ENCODE data around the gene CD59.
"Not testable (repeated sequence)": the region's sequence is repeated elsewhere in the genome, so short reads cannot be mapped to it uniquely, and the experiment has no call there.

CD59 gene

DNA sequence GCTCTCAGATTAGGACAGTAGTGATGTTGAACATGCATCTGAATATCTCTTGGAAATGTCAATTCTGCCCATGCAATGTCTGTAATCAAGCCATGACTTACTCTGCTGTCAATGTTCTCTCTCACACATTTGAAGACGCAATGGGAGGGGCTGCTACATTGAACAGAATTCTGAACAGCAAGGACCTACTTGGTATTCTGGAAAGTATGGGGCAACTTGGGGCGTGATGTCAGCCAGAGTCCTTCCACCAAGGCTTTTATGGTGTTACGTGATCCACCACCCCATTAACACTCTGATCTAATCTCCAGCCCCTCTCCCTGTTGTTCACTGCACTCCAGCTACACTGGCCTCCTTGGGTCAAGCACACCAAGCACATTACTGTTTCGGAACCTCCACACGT lies 7.1 kb upstream of the CD59 start:
- DNase-seq (ENCODE audit: low read depth, low spot score), result no peak

GRCh38 chr11:33742249-33742851 lies 6.1 kb upstream of the CD59 start:
- DNase-seq (ENCODE audit: low read depth, low spot score), result peak; percentile 28

DNA sequence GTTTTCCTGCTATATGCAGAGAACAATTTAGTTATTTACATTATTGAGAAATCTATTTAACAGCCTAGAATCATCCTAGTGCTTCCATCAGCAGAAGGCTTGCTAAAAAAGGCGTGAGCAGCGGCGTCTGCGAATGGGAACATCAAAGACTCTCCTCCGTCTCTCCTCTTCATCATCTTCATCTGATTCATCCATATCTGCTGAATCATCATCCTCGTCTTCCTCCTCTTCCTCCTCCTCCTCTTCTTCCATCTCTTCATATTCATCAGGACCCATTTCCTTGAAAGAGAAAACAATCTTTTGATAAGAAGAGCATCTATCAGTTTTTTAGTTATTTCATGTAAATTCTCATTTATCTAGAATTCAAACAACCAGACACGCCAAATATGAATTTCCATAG lies 5.6 kb upstream of the CD59 start:
- DNase-seq (ENCODE audit: low read depth, low spot score), result no peak

DNA sequence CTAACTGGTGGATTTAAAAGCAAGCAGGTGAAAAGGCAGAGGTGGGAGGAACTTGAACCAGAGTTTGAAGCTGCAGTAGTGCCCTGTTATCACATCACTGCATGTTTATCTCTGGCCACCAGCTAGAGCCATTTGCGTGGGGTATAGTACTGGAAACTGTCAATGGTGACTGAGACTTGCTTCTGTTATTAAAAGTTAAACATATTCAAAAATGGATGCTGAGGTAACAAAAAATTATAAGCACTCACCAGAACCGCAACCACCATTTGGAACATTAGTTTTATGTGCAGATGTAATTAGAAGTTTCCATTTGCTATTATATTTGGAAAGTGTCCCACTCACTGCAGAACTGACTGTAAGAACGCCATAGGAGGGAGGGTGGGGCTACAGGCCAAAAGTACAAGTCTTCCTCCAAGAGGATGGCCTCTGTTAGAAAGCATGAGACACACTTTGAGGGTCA lies 1.2 kb upstream of the CD59 start:
- no peak for DNase-seq (ENCODE audit: low read depth, low spot score)

DNA sequence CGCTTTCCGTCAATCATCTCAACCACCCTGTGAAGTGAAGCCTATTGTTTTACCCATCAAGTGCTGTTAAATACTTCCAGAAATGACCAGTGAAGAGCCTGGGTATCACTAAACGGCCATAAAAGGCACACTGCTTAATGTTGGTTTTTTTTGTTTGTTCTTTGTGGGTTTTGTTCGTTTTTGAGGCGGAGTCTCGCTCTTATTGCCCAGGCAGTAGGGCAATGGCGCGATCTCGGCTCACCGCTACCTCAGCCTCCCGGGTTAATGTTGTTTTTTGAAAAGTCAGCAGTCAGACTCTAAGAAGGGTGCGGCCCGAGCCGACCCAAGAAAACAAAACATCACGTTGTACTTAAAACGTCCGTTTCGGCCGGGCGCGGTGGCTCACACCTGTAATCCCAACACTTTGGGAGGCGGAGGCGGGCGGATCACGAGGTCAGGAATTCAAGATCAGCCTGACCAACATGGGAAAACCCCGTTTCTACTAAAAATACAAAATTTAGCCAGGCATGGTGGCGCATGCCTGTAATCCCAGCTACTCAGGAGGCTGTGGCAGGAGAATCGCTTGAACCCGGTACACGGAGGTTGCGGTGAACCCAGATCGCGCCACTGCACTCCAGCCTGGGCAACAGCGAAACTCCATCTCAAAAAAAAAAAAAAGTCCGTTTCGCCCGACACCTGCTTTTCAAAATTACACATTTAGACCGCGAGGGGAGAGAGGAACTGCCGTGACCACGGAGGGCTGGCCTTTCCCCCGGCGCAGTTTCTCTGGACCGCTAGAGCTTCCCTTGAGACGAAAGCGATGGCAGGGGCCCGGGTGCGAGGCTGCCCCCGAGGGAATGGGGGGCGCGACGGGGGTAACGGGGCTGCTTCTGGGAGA lies 714 bp downstream of the CD59 start:
- peak; percentile 67 for DNase-seq (ENCODE audit: low read depth, low spot score)

GRCh38 chr11:33734441-33735270 lies 1.6 kb downstream of the CD59 start:
- DNase-seq (ENCODE audit: low read depth, low spot score), result peak; percentile 79

GRCh38 chr11:33733980-33734379 lies 2.2 kb downstream of the CD59 start:
- DNase-seq (ENCODE audit: low read depth, low spot score), result peak; percentile 14

DNA sequence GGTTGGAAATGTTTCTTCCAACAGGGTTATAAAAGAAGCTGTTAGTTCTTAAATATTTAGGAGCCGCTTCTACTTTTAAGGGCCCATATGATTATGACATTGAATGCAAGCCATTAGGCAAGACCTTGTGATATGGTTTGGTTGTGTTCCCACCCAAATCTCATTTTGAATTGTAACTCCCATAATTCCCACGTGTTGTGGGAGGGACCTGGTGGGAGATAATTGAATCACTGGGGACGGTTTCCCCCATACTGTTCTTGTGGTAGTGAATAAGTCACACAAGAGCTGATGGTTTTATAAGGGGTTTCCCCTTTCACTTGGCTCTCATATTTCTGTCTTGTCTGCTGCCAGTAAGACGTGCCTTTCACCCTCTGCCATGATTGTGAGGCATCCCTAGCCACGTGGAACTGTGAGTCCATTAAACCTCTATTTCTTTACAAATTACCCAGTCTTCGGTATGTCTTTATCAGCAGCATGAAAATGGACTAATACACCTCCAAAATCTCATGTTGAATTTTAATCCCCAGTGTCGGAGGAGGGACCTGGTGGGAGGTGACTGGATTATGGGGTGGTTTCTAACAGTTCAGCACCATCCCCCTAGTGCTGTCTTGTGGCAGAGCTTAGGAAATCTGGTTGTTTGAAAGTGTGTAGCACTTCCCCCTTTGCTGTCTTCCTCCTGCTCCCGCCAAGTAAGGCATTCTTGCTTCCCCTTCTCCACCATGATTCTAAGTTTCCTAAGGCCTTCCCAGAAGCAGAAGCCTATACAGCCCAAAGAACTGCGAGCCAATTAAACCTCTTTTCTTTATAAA lies 4.3 kb downstream of the CD59 start:
- no peak for DNase-seq (ENCODE audit: low read depth, low spot score)

DNA sequence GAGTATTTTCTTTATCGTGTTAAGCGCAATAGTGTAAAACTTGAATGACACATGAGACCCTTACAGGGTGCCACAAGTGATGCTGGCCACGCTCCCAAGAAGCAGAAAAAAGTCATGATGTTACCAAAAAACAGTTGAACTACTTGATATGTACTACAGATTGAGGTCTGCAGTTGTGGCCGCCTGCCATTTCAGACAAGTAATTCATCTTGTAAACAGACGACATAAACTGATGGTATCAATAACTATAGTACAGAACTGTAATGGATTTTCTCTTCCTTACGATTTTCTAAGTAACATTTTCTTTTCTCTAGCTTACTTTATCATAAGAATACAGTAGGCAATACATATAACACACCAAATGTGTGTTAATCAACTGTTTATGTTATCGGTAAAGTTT lies 5.5 kb downstream of the CD59 start:
- no peak for DNase-seq (ENCODE audit: low read depth, low spot score)

- DNase-seq (ENCODE audit: low read depth, low spot score), result not testable (repeated sequence)
Measured at GRCh38 chr11:33729072-33729664, 7.1 kb downstream of the CD59 start.

GRCh38 chr11:33727539-33727938 lies 8.7 kb downstream of the CD59 start:
- DNase-seq (ENCODE audit: low read depth, low spot score), result not testable (repeated sequence)

DNA sequence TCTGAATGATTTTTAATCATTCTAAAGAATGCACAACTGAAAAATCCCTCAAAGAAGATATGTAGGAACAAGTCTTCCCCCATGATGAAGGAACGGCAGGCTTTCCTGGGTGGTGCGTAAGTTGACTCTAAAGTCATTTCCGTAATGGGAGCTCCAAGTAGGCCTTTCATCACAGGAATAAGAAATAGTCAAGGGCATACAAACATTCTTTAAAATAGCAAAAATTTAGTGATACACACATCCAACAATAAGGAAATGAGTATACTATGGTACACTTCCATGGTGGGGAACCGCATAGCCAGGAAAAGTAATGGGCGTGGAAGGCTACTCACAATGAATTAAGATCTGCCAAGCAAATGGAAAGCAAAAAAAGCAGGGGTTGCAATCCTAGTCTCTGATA lies 10.7 kb downstream of the CD59 start:
- no peak for DNase-seq (ENCODE audit: low read depth, low spot score)

DNA sequence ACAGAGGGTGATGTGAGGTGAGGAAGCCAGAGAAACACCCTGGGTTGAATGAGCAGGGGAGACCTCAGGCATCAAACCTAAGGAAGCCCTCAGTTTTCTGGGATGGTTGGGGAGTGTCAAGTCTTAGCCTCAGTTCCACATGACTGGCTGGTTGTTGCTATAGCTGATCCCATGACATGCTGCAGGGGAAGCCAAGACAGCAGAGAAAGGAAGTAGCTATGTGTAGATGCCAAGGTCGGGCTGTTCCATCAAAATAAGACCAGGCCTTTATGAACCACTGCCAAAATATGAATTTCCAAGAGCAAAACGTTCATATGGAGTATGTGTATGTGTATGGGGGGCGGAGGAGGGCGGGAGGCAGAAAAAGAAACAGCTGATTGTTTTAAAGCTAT lies 11.6 kb downstream of the CD59 start:
- no peak for DNase-seq (ENCODE audit: low read depth, low spot score)

- DNase-seq (ENCODE audit: low read depth, low spot score), result peak; percentile 76
Measured at GRCh38 chr11:33723238-33723881, 12.9 kb downstream of the CD59 start.

DNA sequence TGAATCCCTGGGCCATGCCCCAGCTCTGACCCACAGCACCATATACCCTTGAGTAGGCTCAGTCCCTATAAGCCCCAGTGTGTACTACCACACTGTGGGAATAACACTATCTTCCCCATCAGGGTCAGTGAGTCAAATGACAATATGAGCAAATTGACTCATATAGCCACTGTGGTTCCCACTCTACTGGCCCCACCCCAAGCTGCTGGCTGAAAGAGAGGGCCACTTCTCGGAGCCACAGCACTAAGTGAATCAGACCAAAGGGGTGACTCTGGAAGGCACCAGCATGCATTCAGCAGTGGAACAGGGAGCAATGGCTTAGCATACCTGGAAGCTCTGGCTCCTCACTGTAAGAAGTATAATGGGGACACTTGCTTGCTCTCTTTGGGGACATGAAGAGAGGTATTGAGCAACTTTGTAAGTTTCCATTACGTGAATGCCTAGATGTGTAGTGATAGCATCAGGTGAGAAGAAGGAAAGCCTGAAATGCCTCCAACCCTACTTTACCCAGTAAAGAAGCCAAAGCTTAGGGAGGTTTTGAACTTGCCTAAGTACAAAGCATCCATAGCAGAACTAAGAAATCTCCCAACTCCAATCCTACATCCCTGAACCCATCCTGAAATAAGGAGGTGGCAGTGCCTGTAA lies 13.5 kb downstream of the CD59 start:
- DNase-seq (ENCODE audit: low read depth, low spot score), result peak; percentile 61

DNA sequence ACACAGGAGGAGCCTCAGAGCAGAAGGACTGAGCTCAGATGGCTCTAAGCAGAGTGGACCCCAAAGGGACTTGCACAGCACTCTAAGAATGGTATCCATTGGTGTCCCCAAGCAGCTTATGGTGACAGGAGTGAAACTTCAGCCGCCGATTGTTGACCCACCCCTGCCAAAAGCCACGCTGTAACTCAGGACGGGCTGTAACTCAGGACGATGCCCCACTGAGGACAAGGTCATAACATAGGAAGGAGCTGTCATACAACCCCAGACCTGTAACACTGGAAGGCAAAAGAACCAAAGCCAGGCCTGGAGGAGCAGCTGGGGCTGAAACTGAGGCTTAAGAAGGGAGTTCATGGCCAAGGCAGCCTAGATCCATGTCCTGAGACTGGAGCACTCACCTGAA lies 14.2 kb downstream of the CD59 start:
- DNase-seq (ENCODE audit: low read depth, low spot score), result no peak

DNA sequence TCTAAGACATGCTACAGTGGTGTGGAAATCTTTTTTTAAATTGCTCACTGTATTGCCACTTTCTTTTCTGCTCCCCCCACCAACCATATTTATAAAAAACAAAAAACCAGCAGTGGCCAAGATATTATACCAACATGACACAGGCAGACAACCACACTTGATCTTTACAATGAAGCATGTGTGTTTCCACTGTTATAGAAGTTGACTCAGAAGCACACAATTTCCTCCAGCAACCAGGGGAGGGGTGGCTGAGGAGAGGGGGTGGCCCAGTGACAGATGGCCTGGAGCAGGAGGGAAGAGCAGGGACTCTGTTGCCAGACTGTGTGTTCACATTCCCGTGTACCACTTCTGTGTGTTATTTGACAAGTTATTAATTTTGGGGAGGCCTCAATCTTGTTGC lies 14.8 kb downstream of the CD59 start:
- no peak for DNase-seq (ENCODE audit: low read depth, low spot score)

- no peak for DNase-seq (ENCODE audit: low read depth, low spot score)
Measured at GRCh38 chr11:33719587-33719986, 16.6 kb downstream of the CD59 start.

- DNase-seq (ENCODE audit: low read depth, low spot score), result no peak
Measured at GRCh38 chr11:33718440-33718839, 17.8 kb downstream of the CD59 start.

DNA sequence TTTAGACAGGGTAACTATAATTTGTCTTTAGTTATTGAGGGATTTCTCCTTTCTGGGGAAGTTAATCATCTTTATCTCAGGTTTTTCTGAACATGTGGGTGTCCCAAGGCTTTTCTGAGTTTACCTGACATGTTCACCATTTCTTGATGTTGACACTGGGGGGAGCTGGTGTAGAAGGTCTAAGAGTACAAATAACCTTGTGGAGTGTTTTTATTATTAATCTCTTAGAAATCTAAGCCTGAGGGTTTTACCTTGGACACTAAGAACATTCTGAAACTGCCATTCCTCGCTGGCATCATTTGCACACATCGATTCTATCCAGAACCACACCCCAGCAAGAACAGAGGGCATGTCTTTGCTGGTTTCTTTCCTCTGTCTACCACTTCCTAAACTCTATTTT lies 20.0 kb downstream of the CD59 start:
- DNase-seq (ENCODE audit: low read depth, low spot score), result peak; percentile 57
